HG02884 (cell line): ENCODE measurements around the gene URB1.
"Not testable (repeated sequence)": the region's sequence is repeated elsewhere in the genome, so short reads cannot be mapped to it uniquely, and the experiment has no call there.

Experiments
- ATAC-seq: cut with Tn5 transposase; IDR thresholded peaks from one replicate; pipeline ENCODE4 v1.9.1; 2021; ENCODE audit warnings: mild to moderate bottlenecking, moderate library complexity; ENCODE audit not compliant: unreplicated experiment

Gene URB1

GRCh38 chr21:32371913-32372314 lies 20.9 kb downstream of the URB1 start:
- ATAC-seq = no peak

- no peak for ATAC-seq
These were observed 21.6 kb downstream of the URB1 start for GRCh38 chr21:32370998-32371766.

- not testable (repeated sequence) for ATAC-seq
These were observed 23.9 kb downstream of the URB1 start for GRCh38 chr21:32368961-32369360.

- ATAC-seq = no peak
These were observed 24.4 kb downstream of the URB1 start for GRCh38 chr21:32368386-32368785.

- ATAC-seq = no peak
These were observed 25.7 kb downstream of the URB1 start for GRCh38 chr21:32367158-32367557.

GRCh38 chr21:32366191-32366590 lies 26.6 kb downstream of the URB1 start:
- ATAC-seq = no peak

GRCh38 chr21:32364796-32365195 lies 28.0 kb downstream of the URB1 start:
- no peak for ATAC-seq

- ATAC-seq = no peak
These were observed 28.4 kb downstream of the URB1 start for GRCh38 chr21:32364387-32364786.

GRCh38 chr21:32360401-32360975 lies 32.3 kb downstream of the URB1 start:
- ATAC-seq = no peak

- ATAC-seq = no peak
These were observed 33.0 kb downstream of the URB1 start for GRCh38 chr21:32359719-32360260.

GRCh38 chr21:32356874-32357395 lies 35.9 kb downstream of the URB1 start:
- no peak for ATAC-seq

GRCh38 chr21:32353002-32353711 lies 39.7 kb downstream of the URB1 start:
- ATAC-seq = no peak

- ATAC-seq = no peak
These were observed 40.3 kb downstream of the URB1 start for GRCh38 chr21:32352526-32352925.

- no peak for ATAC-seq
These were observed 41.4 kb downstream of the URB1 start for GRCh38 chr21:32351428-32351827.

GRCh38 chr21:32350981-32351380 lies 41.8 kb downstream of the URB1 start:
- no peak for ATAC-seq

GRCh38 chr21:32350211-32350980 lies 42.4 kb downstream of the URB1 start:
- no peak for ATAC-seq

- ATAC-seq = no peak
These were observed 43.4 kb downstream of the URB1 start for GRCh38 chr21:32349333-32349944.

GRCh38 chr21:32348604-32349332 lies 44.0 kb downstream of the URB1 start:
- ATAC-seq = no peak

GRCh38 chr21:32347977-32348376 lies 44.8 kb downstream of the URB1 start:
- ATAC-seq = no peak

GRCh38 chr21:32347351-32347750 lies 45.5 kb downstream of the URB1 start:
- no peak for ATAC-seq
